ENCODE data around the gene ZNF649.

GRCh38 chr19:51926426-51926783 is 21.6 kb upstream of the ZNF649 start:
- TF ChIP-seq EZH2 (IDR thresholded peaks at IDR 0.05): no peak
- no peak for TF ChIP-seq POLR2AphosphoS5 (IDR thresholded peaks at IDR 0.05; ENCODE audit: borderline replicate concordance, low read depth, low read length)

Measured in SK-N-MC (cell line).